K562 (cell line): ENCODE data around the gene ODC1. TPM values are rescaled to one million over a fixed set of nuclear protein-coding genes. Genes with fewer than 3 reads are reported as not detected.

ENCODE experiments used
- ATAC-seq: fragments of 200-7000 bp; cut with Tn5 transposase; 3 replicates; pipeline ENCODE4 v1.9.1; 2020; ENCODE audit warnings: moderate library complexity
- BruUV-seq: library from RNA; stranded (reverse); fragments of 400-500 nt; replicated peaks from 2 replicates; lab custom pipeline; 2021; lab: Mats Ljungman, UMichigan
- CTCF ChIA-PET: fragments of 300-600 bp; formaldehyde crosslinking; extraction: SDS; loops from one replicate; lab custom pipeline; 2021; ENCODE audit warnings: low intra/inter-chr PET ratio; lab: Yijun Ruan, JAX
- POLR2A ChIA-PET: fragments of 300-600, 350-650 bp; sonication (Branson Sonifier 250); formaldehyde crosslinking; extraction: SDS; loops from one replicate; lab custom pipeline; 2021; ENCODE audit warnings: antibody characterized with exemption, inconsistent platforms; lab: Yijun Ruan, JAX
- DNase-seq, 4 experiments: peaks; one replicate each; pipeline versions ENCODE4 v3.0.0 to v3.0.0-alpha.2; 2011 to 2018; ENCODE audit warnings: low spot score in 3 of 4, mixed read lengths in 3 of 4; ENCODE audit errors: extremely low read depth in 1 of 4
- FAIRE-seq: peaks from 2 replicates; lab custom pipeline; 2011; peaks lifted over from hg19 to GRCh38; lab: Jason Lieb, UNC
- H2AFZ ChIP-seq: 2 replicates; pipeline ENCODE4 v1.6.0; 2011; ENCODE audit warnings: low read depth, low read length, control low read depth, inconsistent platforms
- H3K27ac ChIP-seq: fragments of 200-600 bp; 3 replicates; pipeline ENCODE4 v1.8.0; 2011; ENCODE audit warnings: low read depth, mild to moderate bottlenecking, control low read depth, inconsistent platforms, low read length, moderate library complexity, mixed read lengths; ENCODE audit errors: extremely low read depth
- H3K27me3 ChIP-seq, 2 experiments: fragments of 300-600 bp in 1 of 2; 2 replicates in 1 of 2; 3 replicates in 1 of 2; pipeline versions ENCODE4 v1.6.0 to v1.8.0; 2011; ENCODE audit warnings: inconsistent platforms in 2 of 2, low read length in 2 of 2, mild to moderate bottlenecking in 1 of 2, mixed read lengths in 1 of 2, moderate library complexity in 1 of 2; ENCODE audit not compliant: control insufficient read depth in 2 of 2, insufficient read depth in 2 of 2
- H3K36me3 ChIP-seq: fragments of 300-600 bp; 3 replicates; pipeline ENCODE4 v1.8.0; 2011; ENCODE audit warnings: mild to moderate bottlenecking, low read length, inconsistent platforms; ENCODE audit not compliant: control insufficient read depth, insufficient read depth
- H3K4me1 ChIP-seq, 2 experiments: fragments of 200-600 bp in 1 of 2; replicated peaks in 1 of 2; 2 replicates in 1 of 2; 3 replicates in 1 of 2; pipeline versions ENCODE4 v1.5.1 to v1.8.0; 2011; ENCODE audit warnings: inconsistent platforms in 2 of 2, low read length in 2 of 2, mild to moderate bottlenecking in 1 of 2, mixed read lengths in 1 of 2, moderate library complexity in 1 of 2; ENCODE audit not compliant: control insufficient read depth in 2 of 2, insufficient read depth in 2 of 2
- H3K4me2 ChIP-seq: 2 replicates; pipeline ENCODE4 v1.6.1; 2011; ENCODE audit warnings: low read length, control low read depth, inconsistent platforms, mixed read lengths; ENCODE audit not compliant: insufficient read depth
- H3K4me3 ChIP-seq: fragments of 200-600 bp; sonication (generic), shearing (Covaris generic); 2 replicates; pipeline ENCODE4 v1.5.1; 2016; ENCODE audit warnings: control low read depth, inconsistent platforms
- H3K79me2 ChIP-seq: fragments of 200-600 bp; 3 replicates; pipeline ENCODE4 v1.8.0; 2011; ENCODE audit warnings: low read length, inconsistent platforms; ENCODE audit not compliant: control insufficient read depth, insufficient read depth
- H3K9ac ChIP-seq, 2 experiments: 2 replicates each; pipeline versions ENCODE4 v1.6.0 to v1.6.1; 2011; ENCODE audit warnings: low read depth in 2 of 2, low read length in 2 of 2, control low read depth in 1 of 2, inconsistent platforms in 1 of 2, mild to moderate bottlenecking in 1 of 2, mixed read lengths in 1 of 2; ENCODE audit not compliant: insufficient read depth in 1 of 2
- H3K9me1 ChIP-seq: one replicate; pipeline ENCODE4 v1.6.0; 2011; ENCODE audit warnings: inconsistent platforms, mild to moderate bottlenecking, low read length, moderate library complexity; ENCODE audit not compliant: control insufficient read depth, insufficient read depth
- H3K9me3 ChIP-seq: replicated peaks from 2 replicates; pipeline ENCODE4 v1.5.1; 2011; ENCODE audit warnings: low read depth, low read length, inconsistent platforms; ENCODE audit not compliant: control insufficient read depth, insufficient read depth
- H4K20me1 ChIP-seq: replicated peaks from 2 replicates; pipeline ENCODE4 v1.6.1; 2011; ENCODE audit warnings: low read length, inconsistent platforms, mixed read lengths; ENCODE audit not compliant: control insufficient read depth, insufficient read depth
- DMBX1 ChIP-seq: fragments of 250-450 bp; sonication (Bioruptor Pico); IDR thresholded peaks from 2 replicates; pipeline ENCODE4 v1.8.0; 2022; ENCODE audit warnings: inconsistent platforms, mild to moderate bottlenecking, moderate library complexity, borderline replicate concordance
- POLR2G ChIP-seq: fragments of 200-400 bp; formaldehyde crosslinking; IDR thresholded peaks from 2 replicates; pipeline ENCODE4 v1.6.1; 2017; ENCODE audit warnings: low read depth, mild to moderate bottlenecking, antibody characterized with exemption, low read length, moderate library complexity
- RBFOX2 ChIP-seq: fragments of 200-400 bp; formaldehyde crosslinking; IDR thresholded peaks from 2 replicates; pipeline ENCODE4 v1.6.1; 2017; ENCODE audit warnings: low read depth, mild to moderate bottlenecking, low read length, moderate library complexity
- RBM22 ChIP-seq: fragments of 200-400 bp; formaldehyde crosslinking; IDR thresholded peaks from 2 replicates; pipeline ENCODE4 v1.6.1; 2018; ENCODE audit warnings: low read length, low read depth; ENCODE audit not compliant: poor library complexity, severe bottlenecking
- ZNF175 ChIP-seq: fragments of 200-800 bp; sonication (Bioruptor generic); IDR thresholded peaks from 2 replicates; pipeline ENCODE4 v1.6.1; 2016; ENCODE audit warnings: low read depth, mild to moderate bottlenecking, missing genetic modification characterization, missing compliant biosample characterization
- ZNF282 ChIP-seq: sonication (generic); formaldehyde crosslinking; IDR thresholded peaks from 2 replicates; pipeline ENCODE4 v1.8.1; 2023; ENCODE audit warnings: missing genetic modification reagents
- WGBS: fragments of 100-300 bp; shearing (Covaris generic); methylation state at CpG from one replicate; pipeline ENCODE4 v1.1.6; 2016; ENCODE audit warnings: low coverage, mixed read lengths; ENCODE audit not compliant: insufficient coverage; ENCODE audit errors: missing lambda C conversion rate; 5-methylcytosine and 5-hydroxymethylcytosine counted together
- in situ Hi-C: fragments of 300-500 bp; cut with MboI; formaldehyde crosslinking; loops from 4 replicates; pipeline ENCODE4 v1.15.0; 2018; ENCODE audit warnings: inconsistent platforms, mixed read lengths
- intact Hi-C: fragments of 100-400 bp; cut with micrococcal nuclease; formaldehyde crosslinking; loops from 2 replicates; pipeline ENCODE4 v1.14.2; 2022
- polyA plus RNA-seq, 8 experiments: library from polyadenylated mRNA; depleted of rRNA in 4 of 8; stranded (reverse) in 5 of 8; unstranded in 3 of 8; fragments of >200 nt; fragmentation: Nextera tagmentation in 2 of 8; fragmentation: Illumina TruSeq in 1 of 8; extraction: Ambion mirVana in 2 of 8; extraction: Trizol in 1 of 8; gene quantifications; 2 replicates each; pipeline versions ENCODE4 v1.2.1 to v1.2.3, GENCODE V29; 2011 to 2014; ENCODE audit warnings: inconsistent platforms in 1 of 8, missing spikeins in 1 of 8
- total RNA-seq, 7 experiments: library from RNA; depleted of rRNA in 6 of 7; stranded (reverse); fragments of >200 nt in 6 of 7; fragmentation: Illumina TruSeq in 2 of 7; extraction: Trizol in 2 of 7; gene quantifications; 2 replicates each; pipeline versions ENCODE4 v1.2.1 to v1.2.3, GENCODE V29; 2011 to 2021; ENCODE audit warnings: low replicate concordance in 1 of 7
- TF ChIP-seq, protein P1 (sequence below): fragments of 450-650 bp; IDR thresholded peaks from 2 replicates; pipeline ENCODE4 v1.6.1; 2018; ENCODE audit warnings: mild to moderate bottlenecking, low read depth; ENCODE audit not compliant: partially characterized antibody

Gene ODC1
- total and polyA plus RNA-seq, 9 of the 15 experiments (the other 6 are each of a cell fraction or from before 2014, with no cell fraction given): 142 to 563 (median 457) TPM

DNA sequence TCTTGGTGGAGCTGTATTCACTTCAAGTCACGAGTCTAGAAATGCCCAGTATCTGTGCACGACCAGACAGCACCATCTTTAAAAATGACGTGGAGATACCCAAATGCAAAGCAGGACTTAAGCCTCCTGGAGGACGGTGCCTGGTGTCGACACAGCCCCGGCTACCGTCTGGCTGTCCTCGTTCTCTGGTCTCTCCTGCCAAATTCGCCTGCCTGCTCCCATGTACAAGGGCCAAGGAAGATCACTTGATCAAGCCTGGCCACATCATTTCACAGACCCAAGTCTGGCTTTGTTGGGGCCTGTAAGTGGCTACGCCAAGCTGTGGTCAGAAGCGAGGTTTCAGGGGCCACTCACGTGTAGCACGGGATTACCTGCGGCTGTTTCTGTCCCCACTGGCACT, 9.4 kb downstream of the ODC1 start:
- FAIRE-seq (peak; percentile 11), ATAC-seq (peak; percentile 4), DNase-seq (peak in 1 of 4 experiments; percentile 27)
- Histone ChIP-seq H3K79me2 (peaks cover 9% of the 10 kb centered on the region), H3K9me1 (no peaks in the 10 kb centered on the region), H3K4me3 (no peak overlapping the region), H3K9ac (peak overlapping the region in 1 of 2 experiments; percentile 23; a peak in 1 of 4 replicates), H3K4me2 (no peak overlapping the region), H3K27ac (no peak overlapping the region; the same call in 2 of the 3 replicates), H2AFZ (no peak overlapping the region), H3K4me1 (peaks cover 9 to 31% of the 10 kb centered on the region in 2 experiments; a peak in 4 of 5 replicates), H4K20me1 (peaks cover 17% of the 10 kb centered on the region), H3K27me3 (no peaks in the 10 kb centered on the region), H3K9me3 (no peaks in the 10 kb centered on the region), H3K36me3 (peaks cover 50% of the 10 kb centered on the region)
- in situ Hi-C loops (loop anchor here (5.0 to 10.0 kb wide), 2 partner anchors 316 to 644 kb away; partner anchors contain the start of gene RRM2), intact Hi-C loops (loop anchor here (2.0 to 10.0 kb wide), 3 partner anchors 216 to 634 kb away; no protein-coding TSS in a partner anchor)
- no TSS peak for BruUV-seq
- peak; percentile 60; the same call in 1 of the 2 replicates for TF ChIP-seq POLR2G
- TF ChIP-seq, protein P1, sequence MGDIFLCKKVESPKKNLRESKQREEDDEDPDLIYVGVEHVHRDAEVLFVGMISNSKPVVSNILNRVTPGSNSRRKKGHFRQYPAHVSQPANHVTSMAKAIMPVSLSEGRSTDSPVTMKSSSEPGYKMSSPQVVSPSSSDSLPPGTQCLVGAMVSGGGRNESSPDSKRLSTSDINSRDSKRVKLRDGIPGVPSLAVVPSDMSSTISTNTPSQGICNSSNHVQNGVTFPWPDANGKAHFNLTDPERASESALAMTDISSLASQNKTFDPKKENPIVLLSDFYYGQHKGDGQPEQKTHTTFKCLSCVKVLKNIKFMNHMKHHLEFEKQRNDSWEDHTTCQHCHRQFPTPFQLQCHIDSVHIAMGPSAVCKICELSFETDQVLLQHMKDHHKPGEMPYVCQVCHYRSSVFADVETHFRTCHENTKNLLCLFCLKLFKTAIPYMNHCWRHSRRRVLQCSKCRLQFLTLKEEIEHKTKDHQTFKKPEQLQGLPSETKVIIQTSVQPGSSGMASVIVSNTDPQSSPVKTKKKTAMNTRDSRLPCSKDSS: no peak
- TF ChIP-seq RBFOX2: peak; percentile 36; the same call in 1 of the 2 replicates
- no peak for TF ChIP-seq ZNF175 (CRISPR knock-in tag)
- no peak for TF ChIP-seq DMBX1 (CRISPR knock-in tag)
- 0 out of 2 replicates have a peak, but pooled peaks have one; percentile 10 for TF ChIP-seq ZNF282
- TF ChIP-seq RBM22: peak; percentile 88
- 54% methylated on average over 14 of the region's 14 CpGs for WGBS
- POLR2A ChIA-PET: interaction anchor here (0.7 to 3.8 kb wide), 12 partner anchors 9 to 368 kb away, joined by 3 to 41 read pairs (median 4); partner anchors contain the start of gene ODC1
- CTCF ChIA-PET: interaction anchor here (0.6 kb wide), 1 partner anchor 348 kb away, joined by 3 read pairs; no protein-coding TSS in a partner anchor
